ENCODE results near the gene MEPCE. TPM values are rescaled to one million over a fixed set of nuclear protein-coding genes. Genes with fewer than 3 reads are reported as not detected.

MEPCE gene
- total RNA-seq, 2 experiments from 2014 or later: 48.5 to 49.0 TPM

DNA sequence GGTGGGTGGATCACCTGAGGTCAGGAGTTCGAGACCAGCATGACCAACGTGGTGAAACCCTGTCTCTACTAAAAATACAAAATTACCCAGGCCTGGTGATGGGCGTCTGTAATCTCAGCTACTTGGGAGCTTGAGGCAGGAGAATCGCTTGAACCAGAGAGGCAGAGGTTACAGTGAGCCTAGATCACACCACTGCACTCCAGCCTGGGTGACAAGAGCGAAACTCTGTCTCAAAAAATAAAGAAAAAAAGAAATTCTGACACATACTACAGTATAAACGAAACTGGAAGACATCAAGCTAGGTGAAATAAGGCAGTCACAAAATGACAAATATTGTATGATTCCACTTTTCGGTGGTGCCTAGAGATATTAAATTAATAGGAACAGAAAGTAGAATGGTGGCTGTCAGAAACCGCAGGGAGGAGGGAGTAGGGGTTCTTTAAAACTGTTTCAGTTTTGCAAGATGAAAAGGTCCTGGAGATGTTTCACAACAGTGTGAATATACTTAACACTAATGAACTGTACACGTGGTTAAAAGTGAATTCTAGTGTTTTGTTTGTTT is 33.1 kb upstream of the MEPCE start:
- peak overlapping the region; percentile 65 for H3K4me3 Mint-ChIP-seq
- POLR2A ChIA-PET: interaction anchor here (1.0 to 2.4 kb wide), 3 partner anchors 9 to 190 kb away, joined by 3 to 8 read pairs (median 3); partner anchors contain the start of genes FBXO24, MEPCE and ZCWPW1
- peaks cover 18% of the 10 kb centered on the region for H3K27me3 Mint-ChIP-seq

DNA sequence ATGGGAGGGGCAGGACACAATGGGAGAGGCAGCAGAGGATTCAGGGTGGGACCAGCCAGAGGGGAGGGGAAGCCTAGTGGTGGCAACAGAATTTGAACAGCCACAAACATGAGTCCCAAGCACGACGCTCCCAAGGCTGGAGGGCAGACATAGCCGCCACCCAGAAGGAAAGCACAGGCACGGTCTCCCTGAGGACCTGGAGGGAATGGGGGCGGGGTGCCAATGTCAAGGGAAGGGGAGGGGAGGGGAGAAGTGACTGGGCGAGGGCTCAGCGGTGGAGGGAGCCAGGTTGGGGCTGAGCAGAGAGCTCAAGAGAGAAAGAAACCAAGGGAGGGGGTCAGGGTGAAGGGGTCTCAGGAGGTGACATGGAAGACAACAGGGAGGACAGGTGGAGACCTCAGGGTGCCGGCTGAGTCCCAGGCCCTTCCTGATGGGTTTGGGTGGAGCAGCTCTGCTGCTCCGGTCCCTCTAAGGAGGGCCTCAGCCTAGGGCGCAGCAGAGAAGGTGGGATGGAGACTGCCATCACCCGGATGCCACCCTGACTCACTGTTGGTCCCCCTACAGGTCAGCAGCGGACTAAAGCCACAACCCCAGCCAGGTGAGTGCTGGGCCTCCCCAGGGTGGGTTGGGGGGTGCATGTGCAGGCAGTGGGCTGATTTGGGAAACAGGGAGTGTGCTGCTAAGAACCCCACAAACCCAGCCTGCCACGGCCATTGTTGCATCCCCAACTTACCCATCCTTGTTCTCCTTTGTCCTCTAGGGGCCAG is 32.1 kb upstream of the MEPCE start:
- ATAC-seq (ENCODE audit: low read depth) (no peak), DNase-seq (no peak)
- H3K27ac Mint-ChIP-seq: peak overlapping the region; percentile 83
- H3K4me3 Mint-ChIP-seq: peak overlapping the region; percentile 65
- peaks cover 17% of the 10 kb centered on the region for H3K4me1 Mint-ChIP-seq
- no peaks in the 10 kb centered on the region for H3K9me3 Mint-ChIP-seq
- H3K36me3 Mint-ChIP-seq: no peaks in the 10 kb centered on the region
- peaks cover 13% of the 10 kb centered on the region for H3K27me3 Mint-ChIP-seq
- POLR2A ChIA-PET: interaction anchor here (1.0 to 2.4 kb wide), 3 partner anchors 10 to 31 kb away, joined by 3 to 8 read pairs (median 3); partner anchors contain the start of genes MEPCE and ZCWPW1

More for the DNA sequence above, 33.1 kb upstream of the MEPCE start:
- peak; percentile 88 for ATAC-seq (ENCODE audit: low read depth)
- Mint-ChIP-seq H3K4me1 (peaks cover 20% of the 10 kb centered on the region), H3K36me3 (no peaks in the 10 kb centered on the region), H3K9me3 (no peaks in the 10 kb centered on the region), H3K27ac (peak overlapping the region; percentile 83)
- no peak for DNase-seq

GRCh38 chr7:100398239-100398638 is 31.4 kb upstream of the MEPCE start:
- Mint-ChIP-seq H3K27me3 (peaks cover 13% of the 10 kb centered on the region), H3K27ac (peak overlapping the region; percentile 22), H3K4me1 (peaks cover 17% of the 10 kb centered on the region), H3K4me3 (no peak overlapping the region), H3K9me3 (no peaks in the 10 kb centered on the region), H3K36me3 (no peaks in the 10 kb centered on the region)
- POLR2A ChIA-PET: no interaction called here
- no peak for ATAC-seq (ENCODE audit: low read depth)
- DNase-seq: no peak

- ATAC-seq (ENCODE audit: low read depth) (no peak), DNase-seq (no peak)
- POLR2A ChIA-PET: no interaction called here
- Mint-ChIP-seq H3K27me3 (peaks cover 12% of the 10 kb centered on the region), H3K27ac (no peak overlapping the region), H3K4me1 (peaks cover 17% of the 10 kb centered on the region), H3K9me3 (no peaks in the 10 kb centered on the region), H3K36me3 (no peaks in the 10 kb centered on the region), H3K4me3 (no peak overlapping the region)
These were observed 29.6 kb upstream of the MEPCE start for GRCh38 chr7:100400041-100400440.

GRCh38 chr7:100400656-100401055 is 29.0 kb upstream of the MEPCE start:
- no peaks in the 10 kb centered on the region for H3K9me3 Mint-ChIP-seq
- ATAC-seq (ENCODE audit: low read depth) (peak; percentile 37), DNase-seq (no peak)
- H3K4me3 Mint-ChIP-seq: no peak overlapping the region
- no peaks in the 10 kb centered on the region for H3K36me3 Mint-ChIP-seq
- POLR2A ChIA-PET: no interaction called here
- H3K27me3 Mint-ChIP-seq: peaks cover 9% of the 10 kb centered on the region
- H3K4me1 Mint-ChIP-seq: peaks cover 17% of the 10 kb centered on the region
- no peak overlapping the region for H3K27ac Mint-ChIP-seq

- ATAC-seq (ENCODE audit: low read depth): no peak
- DNase-seq: no peak
- Mint-ChIP-seq H3K27me3 (peaks cover 8% of the 10 kb centered on the region), H3K9me3 (no peaks in the 10 kb centered on the region), H3K4me3 (no peak overlapping the region), H3K36me3 (no peaks in the 10 kb centered on the region), H3K27ac (no peak overlapping the region), H3K4me1 (peaks cover 10% of the 10 kb centered on the region)
- POLR2A ChIA-PET: no interaction called here
These were observed 27.8 kb upstream of the MEPCE start for GRCh38 chr7:100401811-100402210.

DNA sequence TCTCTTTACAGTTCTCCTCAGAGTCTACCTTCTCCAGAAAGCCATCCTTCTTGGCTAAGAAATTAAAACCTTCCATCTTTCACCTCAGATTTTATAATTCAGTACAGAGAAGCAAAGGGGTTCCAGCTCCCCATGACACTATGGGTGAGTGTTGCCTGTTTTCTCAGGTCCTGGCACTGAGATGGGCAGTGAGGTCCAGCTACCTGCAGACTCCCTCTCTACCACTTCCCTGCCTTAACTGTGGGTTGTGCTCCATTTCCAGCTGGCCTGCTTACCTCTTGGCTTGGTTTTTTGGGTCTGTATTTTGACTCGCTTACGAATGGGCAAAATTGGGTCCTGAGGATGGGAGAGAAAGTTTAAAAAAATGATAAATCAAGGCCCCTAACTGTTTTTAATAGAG is 27.4 kb upstream of the MEPCE start:
- no peak for DNase-seq
- POLR2A ChIA-PET: no interaction called here
- H3K36me3 Mint-ChIP-seq: no peaks in the 10 kb centered on the region
- no peaks in the 10 kb centered on the region for H3K9me3 Mint-ChIP-seq
- ATAC-seq (ENCODE audit: low read depth): no peak
- H3K4me3 Mint-ChIP-seq: no peak overlapping the region
- peaks cover 6% of the 10 kb centered on the region for H3K4me1 Mint-ChIP-seq
- no peak overlapping the region for H3K27ac Mint-ChIP-seq
- H3K27me3 Mint-ChIP-seq: peaks cover 7% of the 10 kb centered on the region

GRCh38 chr7:100406767-100407166 is 22.9 kb upstream of the MEPCE start:
- POLR2A ChIA-PET: interaction anchor here (1.0 to 1.3 kb wide), 2 partner anchors 25 to 28 kb away, joined by 3 to 4 read pairs; no protein-coding TSS in a partner anchor
- ATAC-seq (ENCODE audit: low read depth): no peak
- H3K27ac Mint-ChIP-seq: no peak overlapping the region
- no peaks in the 10 kb centered on the region for H3K36me3 Mint-ChIP-seq
- DNase-seq: no peak
- H3K4me1 Mint-ChIP-seq: no peaks in the 10 kb centered on the region
- no peaks in the 10 kb centered on the region for H3K9me3 Mint-ChIP-seq
- H3K27me3 Mint-ChIP-seq: peaks cover 4% of the 10 kb centered on the region
- H3K4me3 Mint-ChIP-seq: no peak overlapping the region

DNA sequence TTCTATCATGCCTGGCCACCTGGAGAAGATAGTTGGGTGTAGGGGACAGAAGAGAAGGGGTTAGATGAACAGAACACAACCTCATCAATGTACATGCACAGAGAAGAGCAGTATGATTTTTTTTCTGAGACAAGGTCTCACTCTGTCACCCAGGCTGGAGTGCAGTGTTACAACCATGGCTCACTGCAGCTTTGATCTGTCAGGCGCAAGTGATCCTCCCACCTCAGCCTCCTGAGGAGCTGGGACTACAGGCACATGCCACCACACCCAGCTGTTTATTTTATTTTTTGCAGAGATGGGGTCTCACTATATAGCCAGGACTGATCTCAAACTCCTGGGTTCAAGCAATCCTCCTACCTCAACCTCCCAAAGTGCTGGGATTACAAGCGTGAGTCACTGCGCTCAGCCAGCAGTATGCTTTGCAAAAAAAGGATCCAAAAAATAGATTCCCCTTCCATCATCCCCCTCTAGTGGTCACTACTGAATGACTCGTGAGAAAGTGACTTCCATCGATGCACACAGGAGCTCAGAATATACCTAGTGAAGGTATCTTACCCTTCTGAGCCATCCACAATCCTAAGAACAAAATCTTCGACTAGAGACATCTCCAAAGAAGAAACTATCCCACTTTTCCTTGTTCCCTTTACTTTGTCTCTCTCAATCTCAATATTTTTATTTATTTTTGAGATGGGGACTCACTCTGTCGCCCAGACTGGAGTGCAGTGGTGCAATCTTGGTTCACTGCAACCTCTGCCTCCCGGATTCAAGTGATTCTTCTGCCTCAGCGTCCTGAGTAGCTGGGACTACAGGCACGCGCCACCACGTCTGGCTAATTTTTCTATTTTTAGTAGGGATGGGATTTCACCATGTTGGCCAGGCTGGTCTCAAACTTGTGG is 22.1 kb upstream of the MEPCE start:
- DNase-seq (no peak), ATAC-seq (ENCODE audit: low read depth) (peak; percentile 80)
- POLR2A ChIA-PET: interaction anchor here (0.5 to 1.3 kb wide), 4 partner anchors 9 to 31 kb away, joined by 3 to 4 read pairs (median 3); no protein-coding TSS in a partner anchor
- Mint-ChIP-seq H3K9me3 (no peaks in the 10 kb centered on the region), H3K4me1 (peaks cover 4% of the 10 kb centered on the region), H3K27me3 (peaks cover 5% of the 10 kb centered on the region), H3K4me3 (no peak overlapping the region), H3K36me3 (no peaks in the 10 kb centered on the region), H3K27ac (no peak overlapping the region)

DNA sequence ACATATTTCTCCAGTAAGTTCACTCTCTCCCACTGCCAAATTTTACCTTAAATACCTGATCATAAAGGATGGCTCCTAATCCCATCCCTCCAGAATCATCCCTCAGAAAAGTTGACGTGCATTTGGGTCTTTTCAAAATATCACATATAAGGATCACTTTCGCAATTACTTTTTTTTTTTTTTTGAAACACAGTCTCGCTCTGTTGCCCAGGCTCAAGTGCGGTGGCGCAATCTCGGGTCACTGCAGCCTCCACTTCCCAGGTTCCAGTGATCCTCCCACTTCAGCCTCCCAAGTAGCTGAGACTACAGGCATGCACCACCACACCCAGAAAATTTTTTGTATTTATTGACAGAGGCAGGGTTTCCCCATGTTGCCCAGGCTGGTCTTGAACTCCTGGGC is 18.5 kb upstream of the MEPCE start:
- peaks cover 2% of the 10 kb centered on the region for H3K27me3 Mint-ChIP-seq
- no peak overlapping the region for H3K4me3 Mint-ChIP-seq
- ATAC-seq (ENCODE audit: low read depth) (no peak), DNase-seq (no peak)
- POLR2A ChIA-PET: no interaction called here
- no peaks in the 10 kb centered on the region for H3K36me3 Mint-ChIP-seq
- H3K9me3 Mint-ChIP-seq: no peaks in the 10 kb centered on the region
- no peak overlapping the region for H3K27ac Mint-ChIP-seq
- peaks cover 14% of the 10 kb centered on the region for H3K4me1 Mint-ChIP-seq

GRCh38 chr7:100413346-100413745 is 16.3 kb upstream of the MEPCE start:
- H3K27ac Mint-ChIP-seq: peak overlapping the region; percentile 26
- no peaks in the 10 kb centered on the region for H3K9me3 Mint-ChIP-seq
- no peak for DNase-seq
- H3K36me3 Mint-ChIP-seq: no peaks in the 10 kb centered on the region
- POLR2A ChIA-PET: interaction anchor here (1.1 to 5.8 kb wide), 2 partner anchors 16 to 31 kb away, joined by 3 to 24 read pairs; partner anchors contain the start of genes MEPCE and ZCWPW1
- peak; percentile 50 for ATAC-seq (ENCODE audit: low read depth)
- H3K4me1 Mint-ChIP-seq: peaks cover 14% of the 10 kb centered on the region
- H3K4me3 Mint-ChIP-seq: peak overlapping the region; percentile 2
- H3K27me3 Mint-ChIP-seq: peaks cover 2% of the 10 kb centered on the region

- H3K27ac Mint-ChIP-seq: peak overlapping the region; percentile 6
- POLR2A ChIA-PET: interaction anchor here (1.1 to 5.8 kb wide), 2 partner anchors 15 to 30 kb away, joined by 3 to 24 read pairs; partner anchors contain the start of genes MEPCE and ZCWPW1
- peaks cover 14% of the 10 kb centered on the region for H3K4me1 Mint-ChIP-seq
These were observed 15.7 kb upstream of the MEPCE start for GRCh38 chr7:100413889-100414288.

GRCh38 chr7:100415448-100415847 is 14.2 kb upstream of the MEPCE start:
- peaks cover 2% of the 10 kb centered on the region for H3K27me3 Mint-ChIP-seq
- H3K36me3 Mint-ChIP-seq: no peaks in the 10 kb centered on the region
- H3K4me1 Mint-ChIP-seq: peaks cover 14% of the 10 kb centered on the region
- no peak overlapping the region for H3K27ac Mint-ChIP-seq
- H3K9me3 Mint-ChIP-seq: no peaks in the 10 kb centered on the region
- ATAC-seq (ENCODE audit: low read depth) (no peak), DNase-seq (no peak)
- no peak overlapping the region for H3K4me3 Mint-ChIP-seq
- POLR2A ChIA-PET: interaction anchor here (0.9 to 5.8 kb wide), 2 partner anchors 8 to 14 kb away, joined by 3 to 24 read pairs; partner anchors contain the start of genes MEPCE and ZCWPW1

More at GRCh38 chr7:100413889-100414288, 15.7 kb upstream of the MEPCE start:
- DNase-seq: no peak
- ATAC-seq (ENCODE audit: low read depth): peak; percentile 65
- H3K27me3 Mint-ChIP-seq: peaks cover 2% of the 10 kb centered on the region
- H3K9me3 Mint-ChIP-seq: no peaks in the 10 kb centered on the region
- H3K4me3 Mint-ChIP-seq: no peak overlapping the region
- H3K36me3 Mint-ChIP-seq: no peaks in the 10 kb centered on the region

All from activated naive CD8-positive, alpha-beta T cell treated with anti-CD3 and anti-CD28 coated beads, Interleukin-2, amount 10 ng/mL, durations not matched to agents 7 days and 5 days (primary cell).